ENCODE measurements around the gene IGFBP7. TPM values are rescaled to one million over a fixed set of nuclear protein-coding genes. Genes with fewer than 3 reads are reported as not detected.

The IGFBP7 gene
- total RNA-seq, 4 donors from 2014 or later, result 1,415 to 3,184 (median 2,179) TPM

GRCh38 chr4:57104706-57105560 lies 5.3 kb downstream of the IGFBP7 start:
- Histone ChIP-seq H3K4me1 (peaks cover 0 to 67% (median 25%) of the 10 kb centered on the region in 4 donors), H3K4me3 (no peak overlapping the region), H3K27me3 (no peaks in the 10 kb centered on the region), H3K9me3 (no peaks in the 10 kb centered on the region), H3K27ac (peak overlapping the region in 2 of 4 donors; percentile 81 to 87), H3K36me3 (no peaks in the 10 kb centered on the region)
- no peak for TF ChIP-seq CTCF (IDR thresholded peaks at IDR 0.05)
- no peak for TF ChIP-seq EP300 (IDR thresholded peaks at IDR 0.05)
- no peak for TF ChIP-seq POLR2A (IDR thresholded peaks at IDR 0.05)
- 64 to 68% methylated on average over 4 of the region's 4 CpGs for WGBS, 2 donors
- DNase-seq (ENCODE audit: low spot score in 2 of 2), result no peak

DNA sequence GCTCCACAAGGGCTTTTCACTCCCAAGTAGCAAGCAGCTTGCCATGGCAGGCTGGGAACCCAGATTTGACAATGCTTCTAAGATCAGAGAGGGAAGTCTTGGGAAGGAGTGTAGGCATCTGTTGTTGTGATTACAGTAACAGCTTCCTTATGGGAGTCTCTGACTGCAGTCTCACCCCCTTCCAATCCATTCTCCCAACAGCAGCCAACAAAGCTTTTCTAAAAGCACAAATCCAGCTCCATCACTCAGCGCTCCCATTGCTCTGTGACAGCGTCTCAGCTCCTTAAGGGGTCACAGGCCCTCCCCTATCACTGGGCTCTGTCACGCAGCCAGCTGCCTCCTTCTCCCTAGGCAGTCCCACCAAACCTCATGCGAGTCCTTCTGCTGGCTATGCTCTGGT lies 7.1 kb downstream of the IGFBP7 start:
- TF ChIP-seq POLR2A (IDR thresholded peaks at IDR 0.05), result no peak
- TF ChIP-seq EP300 (IDR thresholded peaks at IDR 0.05), result no peak
- no peak for TF ChIP-seq CTCF (IDR thresholded peaks at IDR 0.05)
- DNase-seq (ENCODE audit: low spot score in 2 of 2), result no peak
- 43 to 50% methylated on average over 4 of the region's 4 CpGs for WGBS, 2 donors
- Histone ChIP-seq H3K4me1 (peaks cover 0 to 86% (median 43%) of the 10 kb centered on the region in 4 donors), H3K27ac (peak overlapping the region; percentile 63 to 87 (median 73)), H3K4me3 (peak overlapping the region in 1 of 4 donors; percentile 3), H3K36me3 (no peaks in the 10 kb centered on the region), H3K27me3 (no peaks in the 10 kb centered on the region), H3K9me3 (no peaks in the 10 kb centered on the region)

GRCh38 chr4:57102050-57102624 lies 8.0 kb downstream of the IGFBP7 start:
- H3K4me3 ChIP-seq, result no peak overlapping the region
- peak overlapping the region; percentile 63 to 87 (median 73) for H3K27ac ChIP-seq
- no peaks in the 10 kb centered on the region for H3K9me3 ChIP-seq
- DNase-seq (ENCODE audit: low spot score in 2 of 2), result peak; percentile 43 to 75
- TF ChIP-seq CTCF (IDR thresholded peaks at IDR 0.05) (no peak), EP300 (IDR thresholded peaks at IDR 0.05) (peak in 1 of 2 donors; percentile 49), POLR2A (IDR thresholded peaks at IDR 0.05) (no peak)
- H3K36me3 ChIP-seq, result no peaks in the 10 kb centered on the region
- H3K27me3 ChIP-seq, result no peaks in the 10 kb centered on the region
- WGBS, 2 donors, result 13 to 17% methylated on average over 4 of the region's 4 CpGs
- H3K4me1 ChIP-seq, result peaks cover 0 to 90% (median 48%) of the 10 kb centered on the region in 4 donors

DNA sequence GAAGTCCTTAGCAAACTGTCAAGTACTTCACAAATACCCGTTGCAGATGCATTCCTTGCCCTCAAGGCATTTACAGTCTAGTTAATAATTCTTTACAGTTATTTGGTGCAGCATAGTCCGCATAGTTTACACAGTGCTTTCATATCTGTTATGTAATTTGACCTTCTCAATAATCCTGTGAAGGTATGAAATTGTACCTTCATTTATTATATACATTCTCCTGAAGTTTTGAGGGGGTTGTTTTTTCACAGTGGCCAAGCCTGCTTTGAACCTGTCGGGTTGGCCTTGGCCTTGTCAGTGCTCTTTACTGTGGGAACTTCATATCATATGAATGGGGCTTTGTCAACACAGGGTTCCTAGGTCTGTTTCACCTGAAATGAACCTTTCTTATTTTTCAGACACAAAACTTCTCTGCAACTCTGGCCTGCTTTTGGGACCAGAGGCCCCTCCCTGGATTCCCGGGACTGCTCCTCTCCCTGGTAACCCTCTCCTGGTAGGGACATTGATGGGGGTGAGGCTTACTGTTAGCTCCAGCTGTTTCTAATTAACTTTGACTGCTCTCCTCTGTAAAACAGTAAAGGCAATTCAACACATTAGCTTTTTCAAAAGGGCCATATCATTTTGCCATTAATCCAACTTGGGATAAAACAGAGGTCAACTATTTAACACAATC lies 9.1 kb downstream of the IGFBP7 start:
- TF ChIP-seq POLR2A (IDR thresholded peaks at IDR 0.05) (no peak), EP300 (IDR thresholded peaks at IDR 0.05) (no peak), CTCF (IDR thresholded peaks at IDR 0.05) (no peak)
- DNase-seq (ENCODE audit: low spot score in 2 of 2), result no peak
- Histone ChIP-seq H3K36me3 (no peaks in the 10 kb centered on the region), H3K27me3 (no peaks in the 10 kb centered on the region), H3K4me1 (peaks cover 0 to 90% (median 52%) of the 10 kb centered on the region in 4 donors), H3K4me3 (no peak overlapping the region), H3K9me3 (no peaks in the 10 kb centered on the region), H3K27ac (peak overlapping the region; percentile 63 to 87 (median 73))
- 64 to 66% methylated on average over 4 of the region's 4 CpGs for whole genome bisulfite sequencing, 2 donors
